Stimulated activated CD4-positive, alpha-beta T cell treated with anti-CD3 and anti-CD28 coated beads, Interleukin-1b, Interleukin-23, amount 100 ng/mL, for 48 hours (primary cell): Measurements from ENCODE around the gene PRKN.

Source experiments
- DNase-seq: peaks from one replicate; pipeline ENCODE4 v3.0.0-alpha.2; 2020

Gene PRKN

GRCh38 chr6:162364488-162364887 lies 363.1 kb downstream of the PRKN start:
- DNase-seq: no peak

- DNase-seq: no peak
These were observed 363.8 kb downstream of the PRKN start for GRCh38 chr6:162363757-162364156.

GRCh38 chr6:162360901-162361567 lies 366.5 kb downstream of the PRKN start:
- no peak for DNase-seq

- no peak for DNase-seq
These were observed 368.9 kb downstream of the PRKN start for GRCh38 chr6:162358625-162359024.

- no peak for DNase-seq
These were observed 382.5 kb downstream of the PRKN start for GRCh38 chr6:162345051-162345511.

GRCh38 chr6:162344646-162345010 lies 382.9 kb downstream of the PRKN start:
- DNase-seq: no peak

- DNase-seq: no peak
These were observed 383.5 kb downstream of the PRKN start for GRCh38 chr6:162343936-162344645.

- no peak for DNase-seq
These were observed 384.2 kb downstream of the PRKN start for GRCh38 chr6:162343198-162343935.

GRCh38 chr6:162337412-162337811 lies 390.2 kb downstream of the PRKN start:
- DNase-seq: no peak

GRCh38 chr6:162336359-162336758 lies 391.2 kb downstream of the PRKN start:
- no peak for DNase-seq

GRCh38 chr6:162332365-162332764 lies 395.2 kb downstream of the PRKN start:
- DNase-seq: no peak

GRCh38 chr6:162331911-162332310 lies 395.7 kb downstream of the PRKN start:
- DNase-seq: no peak

- no peak for DNase-seq
These were observed 401.7 kb downstream of the PRKN start for GRCh38 chr6:162325826-162326225.

GRCh38 chr6:162325051-162325450 lies 402.5 kb downstream of the PRKN start:
- DNase-seq: no peak

GRCh38 chr6:162315291-162315690 lies 412.3 kb downstream of the PRKN start:
- no peak for DNase-seq

- no peak for DNase-seq
These were observed 413.5 kb downstream of the PRKN start for GRCh38 chr6:162313922-162314660.

- no peak for DNase-seq
These were observed 419.7 kb downstream of the PRKN start for GRCh38 chr6:162307865-162308264.

GRCh38 chr6:162306616-162307015 lies 420.9 kb downstream of the PRKN start:
- DNase-seq: no peak

GRCh38 chr6:162301128-162301527 lies 426.4 kb downstream of the PRKN start:
- DNase-seq: no peak

- DNase-seq: no peak
These were observed 433.5 kb downstream of the PRKN start for GRCh38 chr6:162294029-162294428.

- DNase-seq: no peak
These were observed 434.7 kb downstream of the PRKN start for GRCh38 chr6:162292915-162293314.

GRCh38 chr6:162290846-162291465 lies 436.6 kb downstream of the PRKN start:
- no peak for DNase-seq

GRCh38 chr6:162289972-162290371 lies 437.6 kb downstream of the PRKN start:
- DNase-seq: no peak
